GM19099 (cell line): ENCODE results near the gene MYOT.

Source experiments
- POLR2A ChIP-seq: IDR thresholded peaks from 3 replicates; pipeline ENCODE4 v1.6.1; 2011; ENCODE audit warnings: low read depth; ENCODE audit not compliant: insufficient read length; ENCODE audit errors: extremely low read depth

MYOT gene

GRCh38 chr5:137923856-137924255, 56.2 kb downstream of the MYOT start:
- no peak for TF ChIP-seq POLR2A

DNA sequence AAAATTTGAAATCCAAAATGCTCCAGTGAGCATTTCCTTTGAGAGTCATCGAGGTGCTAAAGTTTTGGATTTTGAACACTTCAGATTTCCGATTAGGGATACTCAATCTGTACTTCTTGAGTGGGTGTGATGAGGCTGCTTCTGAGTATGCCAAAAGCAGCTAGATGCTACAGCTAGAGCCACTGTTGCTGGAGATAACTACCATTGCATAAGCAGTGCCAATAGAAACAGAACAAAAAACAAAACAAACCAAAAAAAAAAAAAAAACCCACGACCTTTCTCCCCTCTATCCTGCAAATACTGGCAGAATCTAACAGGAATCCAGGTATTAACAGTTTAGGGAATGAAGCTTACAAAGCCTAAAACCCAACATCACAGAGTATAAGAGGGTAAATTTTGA, 65.1 kb downstream of the MYOT start:
- TF ChIP-seq POLR2A: no peak

- no peak for TF ChIP-seq POLR2A
These were observed 65.8 kb downstream of the MYOT start for GRCh38 chr5:137933491-137933911.

DNA sequence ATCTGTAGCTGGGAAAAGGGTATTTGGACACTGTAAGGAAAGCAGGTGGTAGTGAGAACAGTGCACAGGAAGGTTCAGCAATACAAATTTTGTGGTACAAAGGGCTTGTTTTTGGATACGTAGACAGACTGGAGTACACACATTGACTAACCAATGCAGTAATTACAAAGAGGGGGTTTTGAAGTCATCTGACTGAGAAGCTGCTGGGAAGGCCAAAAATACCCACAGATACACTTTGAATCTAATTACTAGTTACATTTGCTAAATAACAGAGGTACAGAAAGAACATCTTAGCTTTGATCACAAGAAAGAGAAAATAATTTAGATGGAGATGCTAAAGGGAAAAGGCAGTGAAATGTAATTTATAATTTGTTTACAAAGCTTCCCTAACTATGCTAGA, 67.5 kb downstream of the MYOT start:
- TF ChIP-seq POLR2A: no peak

- TF ChIP-seq POLR2A: no peak
These were observed 68.0 kb downstream of the MYOT start for GRCh38 chr5:137935694-137936093.
